T-helper 2 cell treated with Interferon-gamma antibody and Interleukin-4, amounts not matched to agents 5 μg/mL and 100 μg/mL, for 36 hours (primary cell): ENCODE measurements around the gene DTNBP1.

Experiments used
- DNase-seq: peaks from one replicate; pipeline ENCODE4 v3.0.0; 2021; ENCODE audit warnings: low spot score
- H3K27ac Mint-ChIP-seq: one replicate; pipeline ENCODE4 v1.8.0; 2021; ENCODE audit warnings: mild to moderate bottlenecking, mixed read lengths
- H3K27me3 Mint-ChIP-seq: one replicate; pipeline ENCODE4 v1.8.0; 2021; ENCODE audit warnings: low read depth, mixed read lengths
- H3K36me3 Mint-ChIP-seq: one replicate; pipeline ENCODE4 v1.8.0; 2021; ENCODE audit warnings: low read depth, mixed read lengths
- H3K4me1 Mint-ChIP-seq: one replicate; pipeline ENCODE4 v1.8.0; 2021; ENCODE audit warnings: low read depth, mixed read lengths
- H3K4me3 Mint-ChIP-seq: one replicate; pipeline ENCODE4 v1.8.0; 2022; ENCODE audit warnings: mild to moderate bottlenecking, moderate library complexity, mixed read lengths
- H3K9me3 Mint-ChIP-seq: one replicate; pipeline ENCODE4 v1.8.0; 2021; ENCODE audit warnings: mixed read lengths

The DTNBP1 gene

DNA sequence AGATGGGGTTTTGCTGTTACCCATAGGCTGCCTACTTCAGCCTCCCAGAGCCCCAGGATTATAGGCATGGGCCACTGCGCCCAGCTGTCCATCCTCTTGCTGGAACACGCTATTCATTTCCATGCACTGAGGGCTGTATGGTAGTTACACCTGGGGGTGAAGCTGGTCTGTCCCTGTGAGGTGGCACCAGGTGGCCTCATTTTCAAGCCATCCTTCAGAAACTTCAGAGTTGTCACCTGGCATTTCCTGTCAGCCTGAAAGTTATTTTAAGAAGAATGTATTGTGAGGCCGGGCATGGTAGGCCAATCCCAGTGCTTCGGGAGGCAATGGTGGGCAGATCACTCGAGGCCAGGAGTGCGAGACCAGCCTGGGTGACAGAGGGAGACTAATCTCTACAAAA lies 147.6 kb downstream of the DTNBP1 start:
- Mint-ChIP-seq H3K27me3 (no peaks in the 10 kb centered on the region), H3K36me3 (peaks cover 61% of the 10 kb centered on the region), H3K9me3 (no peaks in the 10 kb centered on the region), H3K27ac (no peak overlapping the region), H3K4me1 (no peaks in the 10 kb centered on the region), H3K4me3 (no peak overlapping the region)
- no peak for DNase-seq

DNA sequence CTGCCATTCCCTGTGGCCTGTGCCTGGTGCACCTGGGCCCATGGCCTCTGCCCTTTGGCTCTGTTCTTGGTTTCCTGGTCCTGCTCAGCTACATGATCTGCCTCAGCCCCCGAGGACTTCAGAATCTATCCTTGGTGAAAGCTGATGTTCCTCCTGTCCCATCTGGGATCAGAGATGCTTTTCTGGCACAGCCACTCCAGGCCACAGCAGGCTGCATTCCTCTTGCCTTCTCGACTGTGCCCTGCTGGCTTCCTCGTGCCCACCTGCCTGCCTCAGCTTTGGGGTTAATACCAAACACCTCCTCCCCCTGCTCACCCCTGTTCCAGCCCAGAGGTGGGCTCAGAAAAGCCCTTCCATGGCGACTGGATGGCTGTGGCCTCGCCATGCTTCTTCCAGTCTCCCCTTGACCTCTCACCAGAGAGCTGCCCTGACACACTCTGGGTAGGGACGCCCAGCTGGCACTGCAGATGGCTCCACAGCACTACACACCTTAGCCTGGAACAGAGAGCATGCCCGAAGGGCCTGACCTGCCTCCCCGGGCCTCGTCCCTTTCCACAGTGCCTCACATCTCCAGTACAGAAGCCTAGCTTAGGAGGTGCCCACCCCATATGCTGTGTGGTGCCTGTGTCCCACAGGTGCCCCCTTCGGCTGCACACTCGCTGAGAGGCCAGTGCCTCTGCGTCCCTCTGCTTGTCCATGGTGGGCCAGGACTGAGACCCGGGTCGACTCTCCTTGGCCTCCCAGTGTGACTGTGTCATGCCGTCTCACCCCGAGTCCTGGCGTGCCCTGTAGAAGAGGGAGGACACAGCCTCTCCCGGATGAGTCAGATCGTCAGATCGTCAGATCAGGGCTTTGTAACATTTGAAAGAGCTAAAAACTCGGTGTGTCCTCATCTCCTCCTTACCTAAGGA lies 148.8 kb downstream of the DTNBP1 start:
- Mint-ChIP-seq H3K27me3 (no peaks in the 10 kb centered on the region), H3K27ac (no peak overlapping the region), H3K36me3 (peaks cover 55% of the 10 kb centered on the region), H3K9me3 (no peaks in the 10 kb centered on the region), H3K4me1 (no peaks in the 10 kb centered on the region), H3K4me3 (no peak overlapping the region)
- DNase-seq = no peak

DNA sequence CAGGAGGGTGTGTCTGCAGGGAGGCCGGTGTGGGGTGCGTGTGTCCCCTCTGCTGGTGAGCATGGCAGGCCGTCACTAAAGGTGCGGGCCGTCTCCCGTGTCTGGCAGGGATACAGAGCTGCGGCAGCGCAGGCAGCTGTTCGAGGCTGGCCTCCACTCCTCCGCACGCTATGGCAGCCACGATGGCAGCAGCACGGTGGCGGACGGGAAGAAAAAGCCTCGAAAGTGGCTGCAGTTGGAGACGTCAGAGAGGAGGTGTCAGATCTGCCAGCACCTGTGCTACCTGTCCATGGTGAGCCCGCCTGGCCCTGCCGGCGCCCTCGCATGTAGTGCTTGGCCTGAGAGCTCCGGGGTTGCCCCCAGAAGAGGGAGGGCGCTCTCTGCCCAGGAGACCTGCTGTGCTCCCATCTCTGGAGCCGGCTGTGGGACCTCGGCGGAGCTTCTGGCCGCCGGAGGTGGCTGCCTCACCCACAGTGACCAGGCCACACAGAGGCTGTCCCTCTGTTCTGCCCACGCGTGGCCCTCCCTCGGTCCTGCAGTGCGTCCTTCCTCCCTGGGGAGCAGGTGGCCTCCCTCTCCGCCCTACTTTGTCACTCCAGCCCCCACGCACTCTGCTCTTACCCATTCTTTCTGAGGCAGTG lies 149.6 kb downstream of the DTNBP1 start:
- Mint-ChIP-seq H3K9me3 (no peaks in the 10 kb centered on the region), H3K4me1 (peaks cover 1% of the 10 kb centered on the region), H3K36me3 (peaks cover 57% of the 10 kb centered on the region), H3K4me3 (no peak overlapping the region), H3K27me3 (no peaks in the 10 kb centered on the region), H3K27ac (no peak overlapping the region)
- no peak for DNase-seq

DNA sequence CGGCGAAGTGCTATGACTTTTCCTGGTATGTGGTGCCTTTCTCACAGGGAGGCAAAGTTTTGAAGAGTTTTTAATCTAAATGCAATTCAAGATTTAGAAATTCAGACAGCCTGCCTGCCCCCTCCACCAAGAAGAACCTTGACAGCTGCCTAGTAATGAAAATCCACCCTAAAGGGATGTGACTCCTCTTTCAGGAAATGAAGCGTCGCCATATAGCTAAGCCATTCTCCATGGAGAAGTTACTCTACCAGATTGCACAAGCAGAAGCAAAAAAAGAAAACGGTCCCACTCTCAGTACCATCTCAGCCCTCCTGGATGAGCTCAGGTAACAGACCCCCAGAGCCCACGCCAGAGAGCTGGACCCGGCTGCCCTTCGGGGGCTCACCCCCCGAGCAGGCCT lies 150.1 kb downstream of the DTNBP1 start:
- Mint-ChIP-seq H3K4me1 (peaks cover 1% of the 10 kb centered on the region), H3K9me3 (no peaks in the 10 kb centered on the region), H3K27me3 (no peaks in the 10 kb centered on the region), H3K27ac (no peak overlapping the region), H3K4me3 (no peak overlapping the region), H3K36me3 (peaks cover 53% of the 10 kb centered on the region)
- no peak for DNase-seq

DNA sequence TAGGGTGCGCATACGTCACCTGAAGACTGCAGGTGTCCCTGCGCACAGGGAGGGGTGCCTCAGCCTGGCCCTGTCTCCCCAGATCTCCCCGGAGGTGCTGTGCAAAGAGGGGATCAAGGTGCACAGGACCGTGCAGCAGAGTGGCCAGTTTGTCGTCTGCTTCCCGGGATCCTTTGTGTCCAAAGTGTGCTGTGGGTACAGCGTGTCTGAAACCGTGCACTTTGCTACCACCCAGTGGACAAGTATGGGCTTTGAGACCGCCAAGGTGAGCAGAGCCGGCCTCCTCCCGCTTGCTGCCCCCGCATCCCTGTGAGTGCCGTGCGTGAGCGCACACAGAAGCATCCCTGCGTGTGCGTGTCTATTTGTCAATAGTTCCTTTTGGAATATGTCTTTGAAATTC lies 150.7 kb downstream of the DTNBP1 start:
- Mint-ChIP-seq H3K36me3 (peaks cover 56% of the 10 kb centered on the region), H3K27ac (no peak overlapping the region)
- DNase-seq = no peak

DNA sequence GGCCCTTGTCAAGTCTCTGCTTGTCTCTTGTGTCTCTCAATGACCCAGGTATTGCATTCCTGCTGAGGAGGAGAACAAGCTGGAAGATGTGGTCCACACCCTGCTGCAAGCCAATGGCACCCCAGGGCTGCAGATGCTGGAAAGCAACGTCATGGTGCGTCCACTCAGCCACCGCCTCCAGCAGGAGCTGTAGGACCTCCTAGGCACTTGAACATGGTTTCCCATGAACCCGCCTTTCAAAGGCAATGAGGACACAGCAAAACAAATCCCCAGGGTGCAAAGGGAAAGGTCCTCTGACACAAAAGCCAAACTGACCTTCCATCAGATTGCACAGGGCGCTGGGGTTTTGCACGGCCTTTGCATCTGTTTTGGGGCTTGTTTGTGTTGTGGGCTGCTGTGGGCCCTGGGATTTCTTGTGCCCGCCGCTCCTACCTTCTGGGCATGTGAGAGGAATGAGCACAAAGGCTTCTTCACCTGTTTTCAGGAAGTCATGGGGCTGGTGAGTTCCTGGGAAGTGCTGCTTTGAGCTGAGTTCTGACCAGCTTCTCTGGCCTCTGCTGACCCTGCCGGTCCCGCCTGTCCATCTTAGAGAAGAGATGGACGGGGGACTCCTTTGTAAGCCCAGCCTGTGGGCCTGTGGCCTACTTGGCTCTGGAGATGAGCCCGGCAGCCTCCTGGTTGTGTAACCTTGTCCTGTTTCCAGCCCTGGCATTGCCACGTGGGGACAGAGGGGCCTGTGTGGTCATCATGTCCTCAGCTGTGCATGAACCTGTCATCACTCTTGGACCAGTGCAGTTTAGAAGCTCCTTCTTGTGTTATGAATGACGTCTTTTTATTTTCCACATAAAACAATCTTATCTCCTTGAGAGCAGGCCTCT lies 151.3 kb downstream of the DTNBP1 start:
- no peak overlapping the region for H3K27ac Mint-ChIP-seq
- peaks cover 1% of the 10 kb centered on the region for H3K4me1 Mint-ChIP-seq
- DNase-seq = no peak
- no peaks in the 10 kb centered on the region for H3K9me3 Mint-ChIP-seq
- no peak overlapping the region for H3K4me3 Mint-ChIP-seq
- peaks cover 51% of the 10 kb centered on the region for H3K36me3 Mint-ChIP-seq
- no peaks in the 10 kb centered on the region for H3K27me3 Mint-ChIP-seq

More for the DNA sequence above, 150.7 kb downstream of the DTNBP1 start:
- Mint-ChIP-seq H3K27me3 (no peaks in the 10 kb centered on the region), H3K9me3 (no peaks in the 10 kb centered on the region), H3K4me3 (no peak overlapping the region), H3K4me1 (peaks cover 1% of the 10 kb centered on the region)

DNA sequence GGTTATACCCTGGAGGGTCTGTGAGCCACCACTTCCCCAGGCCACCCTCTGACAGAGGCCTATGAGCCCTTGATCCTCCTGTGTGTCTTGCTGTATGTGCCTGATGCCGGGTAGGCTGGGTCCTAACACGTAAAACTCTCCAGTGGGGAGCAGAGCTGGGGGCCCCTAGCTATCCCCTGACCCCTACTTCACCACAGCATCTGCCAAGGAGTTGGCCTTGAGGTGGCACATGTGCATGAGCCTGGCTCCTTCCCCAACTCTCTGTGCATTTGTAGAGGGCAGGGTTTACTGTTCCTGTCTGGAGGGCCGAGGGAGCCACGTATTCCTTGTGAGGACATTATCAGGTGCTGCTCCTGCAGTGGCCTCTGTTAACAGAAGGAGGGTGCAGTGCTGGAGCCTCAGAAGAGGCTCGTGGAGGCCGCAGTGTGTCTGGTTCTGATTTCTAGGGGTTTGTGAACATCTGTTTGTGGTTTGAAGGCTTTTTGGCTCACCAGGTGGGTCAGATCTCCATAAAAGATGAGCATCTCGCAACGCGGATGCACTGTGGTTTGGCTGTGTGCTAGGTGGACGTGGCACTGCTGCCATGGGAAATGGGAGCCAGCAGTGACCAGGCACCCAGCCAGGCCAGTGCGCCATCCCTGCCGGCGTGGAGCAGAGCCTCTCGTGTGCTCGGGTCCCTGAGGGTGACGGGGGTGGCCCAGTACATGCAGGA lies 152.1 kb downstream of the DTNBP1 start:
- no peak overlapping the region for H3K4me3 Mint-ChIP-seq
- no peak for DNase-seq
- H3K27ac Mint-ChIP-seq = no peak overlapping the region
- peaks cover 1% of the 10 kb centered on the region for H3K4me1 Mint-ChIP-seq
- H3K36me3 Mint-ChIP-seq = peaks cover 50% of the 10 kb centered on the region
- no peaks in the 10 kb centered on the region for H3K9me3 Mint-ChIP-seq
- no peaks in the 10 kb centered on the region for H3K27me3 Mint-ChIP-seq

DNA sequence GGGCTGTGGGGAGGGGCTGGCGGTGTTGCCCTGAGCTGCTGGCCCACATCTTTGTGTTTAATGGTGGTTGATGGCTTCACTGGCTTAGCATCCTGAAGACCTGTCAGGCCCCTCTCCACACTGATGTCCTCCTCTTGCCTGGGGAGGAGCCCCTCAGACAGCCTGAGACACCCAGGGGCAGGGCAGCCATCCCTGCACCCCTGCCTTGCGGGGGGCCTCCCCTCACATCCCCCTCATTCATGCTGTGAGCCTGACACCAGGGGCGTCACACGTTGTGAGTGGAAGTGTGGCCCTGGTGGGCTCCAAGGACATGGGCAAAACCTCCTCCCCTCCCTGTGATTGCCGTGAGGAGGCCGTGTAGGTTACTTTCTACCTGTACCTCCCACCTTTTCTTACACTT lies 152.7 kb downstream of the DTNBP1 start:
- Mint-ChIP-seq H3K36me3 (peaks cover 53% of the 10 kb centered on the region), H3K27ac (no peak overlapping the region), H3K4me3 (no peak overlapping the region), H3K9me3 (no peaks in the 10 kb centered on the region), H3K27me3 (no peaks in the 10 kb centered on the region), H3K4me1 (peaks cover 1% of the 10 kb centered on the region)
- no peak for DNase-seq

DNA sequence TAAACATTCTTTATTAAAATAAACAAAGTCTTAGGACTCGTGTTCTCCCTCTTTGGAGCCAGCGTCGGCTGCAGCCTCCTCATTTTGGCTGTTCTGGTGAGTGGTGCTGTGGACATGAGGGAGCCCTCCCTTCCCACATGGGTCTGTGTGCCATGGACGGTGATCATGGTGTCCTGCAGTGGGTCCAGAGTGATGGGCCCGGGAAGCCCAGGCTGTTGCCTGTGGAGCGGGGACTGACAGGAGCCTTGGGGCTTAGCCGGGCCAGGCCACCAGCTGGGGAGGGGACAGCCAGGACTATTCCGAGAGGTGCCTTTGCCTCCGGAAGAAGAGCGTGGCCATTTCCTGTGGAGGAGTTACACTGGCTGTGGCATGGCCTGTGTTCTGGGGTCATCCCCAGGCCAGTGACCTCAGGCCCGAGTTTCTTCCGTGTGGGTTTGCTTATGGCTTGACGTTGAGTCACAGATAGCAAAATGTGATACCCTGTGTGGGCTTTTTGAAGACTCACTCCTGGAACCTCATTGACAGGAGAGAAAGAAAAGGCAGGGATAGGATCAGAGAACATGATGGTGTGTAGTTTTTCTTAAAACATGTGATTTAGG lies 153.4 kb downstream of the DTNBP1 start:
- Mint-ChIP-seq H3K27ac (no peak overlapping the region), H3K4me3 (no peak overlapping the region), H3K4me1 (peaks cover 3% of the 10 kb centered on the region), H3K36me3 (peaks cover 52% of the 10 kb centered on the region), H3K27me3 (no peaks in the 10 kb centered on the region), H3K9me3 (no peaks in the 10 kb centered on the region)
- DNase-seq = no peak

DNA sequence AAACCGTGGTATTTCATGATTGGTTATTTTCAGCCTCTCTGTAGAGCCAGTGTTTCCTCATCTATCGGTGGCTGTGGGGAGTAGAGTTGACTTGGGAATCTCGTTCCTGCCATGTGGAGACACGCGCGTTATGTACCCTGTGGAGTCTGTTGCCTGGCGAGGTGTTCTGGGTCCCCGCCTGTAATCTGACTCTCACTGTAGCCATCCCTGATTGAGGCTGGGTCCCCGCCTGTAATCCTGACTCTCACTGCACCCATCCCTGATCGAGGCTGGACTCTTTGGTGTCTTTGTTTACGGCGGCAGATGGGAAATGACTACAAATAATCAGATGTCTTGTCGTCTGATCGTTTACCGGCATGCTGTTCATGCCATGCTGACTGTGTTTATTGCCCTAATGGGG lies 153.9 kb downstream of the DTNBP1 start:
- Mint-ChIP-seq H3K4me1 (peaks cover 3% of the 10 kb centered on the region), H3K9me3 (no peaks in the 10 kb centered on the region), H3K27ac (no peak overlapping the region), H3K27me3 (no peaks in the 10 kb centered on the region), H3K36me3 (peaks cover 50% of the 10 kb centered on the region), H3K4me3 (no peak overlapping the region)
- no peak for DNase-seq

DNA sequence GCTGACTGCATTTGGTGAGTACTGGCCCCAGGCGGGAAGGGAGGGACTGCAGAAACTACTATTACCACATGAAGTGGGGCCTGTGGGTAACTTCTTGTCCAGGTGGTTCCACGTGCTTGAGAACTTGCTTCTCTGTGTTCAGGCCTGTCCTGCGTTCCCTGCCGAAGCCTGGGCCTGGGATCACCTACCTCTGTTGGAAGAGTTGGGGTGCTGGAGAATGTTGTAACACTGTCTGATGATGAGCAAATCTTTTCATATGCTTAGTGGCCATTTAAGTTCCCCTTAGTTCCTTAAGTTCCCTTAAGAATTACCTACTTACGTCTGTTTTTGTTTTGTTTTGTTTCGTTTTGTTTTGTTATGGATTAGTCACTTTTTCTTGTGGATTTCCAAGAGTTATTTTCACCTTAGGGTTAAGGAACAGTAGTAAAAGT lies 154.4 kb downstream of the DTNBP1 start:
- H3K36me3 Mint-ChIP-seq = peaks cover 51% of the 10 kb centered on the region
- H3K4me3 Mint-ChIP-seq = no peak overlapping the region
- H3K27me3 Mint-ChIP-seq = no peaks in the 10 kb centered on the region
- no peaks in the 10 kb centered on the region for H3K9me3 Mint-ChIP-seq
- DNase-seq = no peak
- H3K4me1 Mint-ChIP-seq = peaks cover 3% of the 10 kb centered on the region
- no peak overlapping the region for H3K27ac Mint-ChIP-seq

DNA sequence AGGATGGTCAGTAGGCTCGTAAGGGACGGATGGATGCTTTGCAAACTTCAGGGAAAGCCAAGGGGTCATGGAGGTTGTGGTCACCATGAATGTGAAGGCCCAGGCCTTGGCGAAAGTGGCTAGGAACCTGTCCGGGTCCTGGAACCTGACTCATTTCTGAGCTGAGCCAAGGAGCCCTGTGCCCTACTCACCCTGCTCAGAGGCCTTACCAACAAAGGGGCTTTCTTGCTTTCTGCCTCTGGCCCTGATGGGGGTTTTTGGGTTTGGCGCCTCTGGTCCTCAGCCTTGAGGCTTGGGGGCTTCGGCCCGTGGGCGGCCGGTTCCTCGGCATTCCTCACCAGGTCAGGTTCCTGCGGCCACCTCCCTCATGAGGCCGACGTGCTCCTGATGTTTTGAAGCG lies 155.1 kb downstream of the DTNBP1 start:
- Mint-ChIP-seq H3K27ac (no peak overlapping the region), H3K27me3 (no peaks in the 10 kb centered on the region), H3K36me3 (peaks cover 51% of the 10 kb centered on the region), H3K4me3 (no peak overlapping the region), H3K9me3 (no peaks in the 10 kb centered on the region), H3K4me1 (peaks cover 3% of the 10 kb centered on the region)
- DNase-seq = no peak

DNA sequence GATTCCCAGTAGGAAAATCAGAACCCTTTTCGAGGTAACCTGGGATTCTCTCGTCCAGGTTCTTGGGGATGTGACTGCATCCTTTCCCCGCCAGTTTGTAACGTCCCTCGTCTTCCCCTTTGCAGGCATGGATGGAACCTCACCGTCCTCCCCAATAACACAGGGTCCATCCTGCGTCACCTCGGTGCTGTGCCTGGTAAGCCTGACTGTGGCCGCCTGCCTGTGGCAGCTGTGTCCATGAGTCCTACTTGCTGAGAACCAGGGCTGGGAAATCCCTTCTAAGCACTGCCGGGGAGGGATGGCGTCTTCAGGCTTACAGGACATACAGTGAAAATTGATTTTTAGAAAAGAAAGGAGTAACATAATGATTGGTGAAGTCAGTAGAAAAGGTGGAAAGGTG lies 155.6 kb downstream of the DTNBP1 start:
- Mint-ChIP-seq H3K36me3 (peaks cover 49% of the 10 kb centered on the region), H3K9me3 (no peaks in the 10 kb centered on the region), H3K4me3 (no peak overlapping the region), H3K27ac (no peak overlapping the region), H3K27me3 (no peaks in the 10 kb centered on the region), H3K4me1 (peaks cover 3% of the 10 kb centered on the region)
- no peak for DNase-seq
